Measurements from ENCODE around the gene RUBCN. TPM values are rescaled to one million over a fixed set of nuclear protein-coding genes. Genes with fewer than 3 reads are reported as not detected.

Gene RUBCN
- total and polyA plus RNA-seq, 2 of the 13 experiments (the other 11 are each of a cell fraction or from before 2014, with no cell fraction given) = 5.2 to 8.1 TPM

DNA sequence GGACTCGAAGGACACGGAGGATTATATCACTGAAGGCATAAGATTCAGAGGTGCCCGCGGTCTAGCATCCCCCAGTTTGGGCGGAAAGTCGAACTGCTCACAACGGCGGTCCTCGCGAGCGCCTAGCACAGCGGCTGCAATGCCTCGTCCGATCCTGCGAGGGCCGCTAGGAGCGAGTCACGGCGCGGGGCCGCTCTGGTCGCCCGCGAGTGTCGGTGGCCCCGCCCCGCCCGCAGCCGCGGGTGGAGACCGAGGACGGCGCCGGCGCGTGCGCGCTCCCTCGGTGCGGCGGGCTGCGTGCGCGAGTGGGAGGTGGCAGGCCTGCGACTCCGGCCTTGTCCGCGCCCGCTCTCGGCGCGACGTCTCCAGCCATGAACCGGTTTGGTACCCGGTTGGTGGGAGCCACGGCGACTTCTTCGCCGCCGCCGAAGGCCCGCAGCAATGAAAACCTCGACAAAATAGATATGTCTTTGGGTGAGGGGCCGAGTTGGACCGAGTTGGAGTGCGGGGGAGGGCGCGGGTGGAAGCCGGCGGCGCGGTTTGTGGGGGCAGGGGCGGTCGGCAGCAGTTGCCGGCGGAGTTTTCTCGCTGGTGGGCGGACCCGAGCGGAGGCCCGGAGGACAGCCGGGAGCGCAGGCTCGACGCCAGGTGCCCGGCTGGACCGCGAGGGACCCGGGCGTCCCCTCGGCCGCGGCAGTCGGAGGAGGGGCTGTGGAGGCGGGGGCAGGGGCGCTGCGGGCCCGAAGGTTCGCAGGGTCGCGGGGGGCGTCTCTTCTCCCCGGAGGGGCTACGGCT, 13.1 kb upstream of the RUBCN start, which contains the start of gene FYTTD1 (continued):
- TF ChIP-seq, protein P1, sequence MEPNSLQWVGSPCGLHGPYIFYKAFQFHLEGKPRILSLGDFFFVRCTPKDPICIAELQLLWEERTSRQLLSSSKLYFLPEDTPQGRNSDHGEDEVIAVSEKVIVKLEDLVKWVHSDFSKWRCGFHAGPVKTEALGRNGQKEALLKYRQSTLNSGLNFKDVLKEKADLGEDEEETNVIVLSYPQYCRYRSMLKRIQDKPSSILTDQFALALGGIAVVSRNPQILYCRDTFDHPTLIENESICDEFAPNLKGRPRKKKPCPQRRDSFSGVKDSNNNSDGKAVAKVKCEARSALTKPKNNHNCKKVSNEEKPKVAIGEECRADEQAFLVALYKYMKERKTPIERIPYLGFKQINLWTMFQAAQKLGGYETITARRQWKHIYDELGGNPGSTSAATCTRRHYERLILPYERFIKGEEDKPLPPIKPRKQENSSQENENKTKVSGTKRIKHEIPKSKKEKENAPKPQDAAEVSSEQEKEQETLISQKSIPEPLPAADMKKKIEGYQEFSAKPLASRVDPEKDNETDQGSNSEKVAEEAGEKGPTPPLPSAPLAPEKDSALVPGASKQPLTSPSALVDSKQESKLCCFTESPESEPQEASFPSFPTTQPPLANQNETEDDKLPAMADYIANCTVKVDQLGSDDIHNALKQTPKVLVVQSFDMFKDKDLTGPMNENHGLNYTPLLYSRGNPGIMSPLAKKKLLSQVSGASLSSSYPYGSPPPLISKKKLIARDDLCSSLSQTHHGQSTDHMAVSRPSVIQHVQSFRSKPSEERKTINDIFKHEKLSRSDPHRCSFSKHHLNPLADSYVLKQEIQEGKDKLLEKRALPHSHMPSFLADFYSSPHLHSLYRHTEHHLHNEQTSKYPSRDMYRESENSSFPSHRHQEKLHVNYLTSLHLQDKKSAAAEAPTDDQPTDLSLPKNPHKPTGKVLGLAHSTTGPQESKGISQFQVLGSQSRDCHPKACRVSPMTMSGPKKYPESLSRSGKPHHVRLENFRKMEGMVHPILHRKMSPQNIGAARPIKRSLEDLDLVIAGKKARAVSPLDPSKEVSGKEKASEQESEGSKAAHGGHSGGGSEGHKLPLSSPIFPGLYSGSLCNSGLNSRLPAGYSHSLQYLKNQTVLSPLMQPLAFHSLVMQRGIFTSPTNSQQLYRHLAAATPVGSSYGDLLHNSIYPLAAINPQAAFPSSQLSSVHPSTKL (CRISPR knock-in tag; IDR thresholded peaks at IDR 0.05) = no peak
- TF ChIP-seq MED1 (CRISPR knock-in tag; IDR thresholded peaks at IDR 0.05) (no peak), ZNF501 (CRISPR knock-in tag; IDR thresholded peaks at IDR 0.05) (no peak), TBP (CRISPR knock-in tag; IDR thresholded peaks at IDR 0.05) (no peak), ZNF883 (CRISPR knock-in tag; IDR thresholded peaks at IDR 0.05; ENCODE audit: not compliant biosample characterization) (peak; percentile 31), ZNF563 (CRISPR knock-in tag; IDR thresholded peaks at IDR 0.05) (peak; percentile 87), ZNF790 (CRISPR knock-in tag; IDR thresholded peaks at IDR 0.05; ENCODE audit: borderline replicate concordance) (no peak; the same call in 1 of the 2 replicates), ZNF292 (CRISPR knock-in tag; IDR thresholded peaks at IDR 0.05; ENCODE audit: borderline replicate concordance, low read depth) (0 out of 2 replicates have a peak, but pooled peaks have one; percentile 58), KAT2B (IDR thresholded peaks at IDR 0.05; ENCODE audit: borderline replicate concordance, low read depth, low read length) (no peak), ZSCAN25 (CRISPR knock-in tag; IDR thresholded peaks at IDR 0.05) (no peak), AKAP8 (CRISPR knock-in tag; IDR thresholded peaks at IDR 0.05) (no peak), U2AF2 (IDR thresholded peaks at IDR 0.05; ENCODE audit: low read depth, low read length) (no peak), FUBP1 (CRISPR knock-in tag; IDR thresholded peaks at IDR 0.05; ENCODE audit: borderline replicate concordance) (no peak), CHD4 (IDR thresholded peaks at IDR 0.05; ENCODE audit: borderline replicate concordance, low read length) (no peak)
- TF ChIP-seq, protein P2, sequence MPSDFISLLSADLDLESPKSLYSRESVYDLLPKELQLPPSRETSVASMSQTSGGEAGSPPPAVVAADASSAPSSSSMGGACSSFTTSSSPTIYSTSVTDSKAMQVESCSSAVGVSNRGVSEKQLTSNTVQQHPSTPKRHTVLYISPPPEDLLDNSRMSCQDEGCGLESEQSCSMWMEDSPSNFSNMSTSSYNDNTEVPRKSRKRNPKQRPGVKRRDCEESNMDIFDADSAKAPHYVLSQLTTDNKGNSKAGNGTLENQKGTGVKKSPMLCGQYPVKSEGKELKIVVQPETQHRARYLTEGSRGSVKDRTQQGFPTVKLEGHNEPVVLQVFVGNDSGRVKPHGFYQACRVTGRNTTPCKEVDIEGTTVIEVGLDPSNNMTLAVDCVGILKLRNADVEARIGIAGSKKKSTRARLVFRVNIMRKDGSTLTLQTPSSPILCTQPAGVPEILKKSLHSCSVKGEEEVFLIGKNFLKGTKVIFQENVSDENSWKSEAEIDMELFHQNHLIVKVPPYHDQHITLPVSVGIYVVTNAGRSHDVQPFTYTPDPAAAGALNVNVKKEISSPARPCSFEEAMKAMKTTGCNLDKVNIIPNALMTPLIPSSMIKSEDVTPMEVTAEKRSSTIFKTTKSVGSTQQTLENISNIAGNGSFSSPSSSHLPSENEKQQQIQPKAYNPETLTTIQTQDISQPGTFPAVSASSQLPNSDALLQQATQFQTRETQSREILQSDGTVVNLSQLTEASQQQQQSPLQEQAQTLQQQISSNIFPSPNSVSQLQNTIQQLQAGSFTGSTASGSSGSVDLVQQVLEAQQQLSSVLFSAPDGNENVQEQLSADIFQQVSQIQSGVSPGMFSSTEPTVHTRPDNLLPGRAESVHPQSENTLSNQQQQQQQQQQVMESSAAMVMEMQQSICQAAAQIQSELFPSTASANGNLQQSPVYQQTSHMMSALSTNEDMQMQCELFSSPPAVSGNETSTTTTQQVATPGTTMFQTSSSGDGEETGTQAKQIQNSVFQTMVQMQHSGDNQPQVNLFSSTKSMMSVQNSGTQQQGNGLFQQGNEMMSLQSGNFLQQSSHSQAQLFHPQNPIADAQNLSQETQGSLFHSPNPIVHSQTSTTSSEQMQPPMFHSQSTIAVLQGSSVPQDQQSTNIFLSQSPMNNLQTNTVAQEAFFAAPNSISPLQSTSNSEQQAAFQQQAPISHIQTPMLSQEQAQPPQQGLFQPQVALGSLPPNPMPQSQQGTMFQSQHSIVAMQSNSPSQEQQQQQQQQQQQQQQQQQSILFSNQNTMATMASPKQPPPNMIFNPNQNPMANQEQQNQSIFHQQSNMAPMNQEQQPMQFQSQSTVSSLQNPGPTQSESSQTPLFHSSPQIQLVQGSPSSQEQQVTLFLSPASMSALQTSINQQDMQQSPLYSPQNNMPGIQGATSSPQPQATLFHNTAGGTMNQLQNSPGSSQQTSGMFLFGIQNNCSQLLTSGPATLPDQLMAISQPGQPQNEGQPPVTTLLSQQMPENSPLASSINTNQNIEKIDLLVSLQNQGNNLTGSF (CRISPR knock-in tag; IDR thresholded peaks at IDR 0.05) = 0 out of 2 replicates have a peak, but pooled peaks have one; percentile 58
- TF ChIP-seq, protein P3, sequence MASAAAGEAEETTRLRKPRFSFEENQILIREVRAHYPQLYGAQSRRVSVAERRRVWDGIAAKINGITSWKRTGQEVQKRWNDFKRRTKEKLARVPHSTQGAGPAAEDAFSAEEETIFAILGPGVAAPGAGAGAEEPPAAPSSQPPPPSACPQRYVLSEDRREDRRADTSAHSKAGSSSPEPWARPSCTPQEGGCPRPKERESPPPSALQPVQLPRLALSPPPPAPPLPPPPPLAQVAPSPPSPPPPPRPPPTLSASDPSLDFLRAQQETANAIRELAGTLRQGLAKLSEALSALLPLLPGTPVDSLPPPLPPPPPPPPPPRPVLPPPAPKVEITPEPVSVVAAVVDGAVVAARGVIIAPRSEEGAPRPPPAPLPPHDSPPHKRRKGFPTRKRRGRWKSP (CRISPR knock-in tag; IDR thresholded peaks at IDR 0.05) = peak; percentile 31; the same call in 1 of the 2 replicates
